GM12801 (cell line): ENCODE measurements around the gene FAM151B.

Source experiments
- TF ChIP-seq, protein P1 (sequence below): IDR thresholded peaks from one replicate; pipeline ENCODE4 v1.5.1; 2011; ENCODE audit warnings: control low read depth; ENCODE audit not compliant: insufficient read length; ENCODE audit errors: extremely low read depth

Gene FAM151B

GRCh38 chr5:80565330-80565729 lies 77.4 kb downstream of the FAM151B start:
- TF ChIP-seq, protein P1, sequence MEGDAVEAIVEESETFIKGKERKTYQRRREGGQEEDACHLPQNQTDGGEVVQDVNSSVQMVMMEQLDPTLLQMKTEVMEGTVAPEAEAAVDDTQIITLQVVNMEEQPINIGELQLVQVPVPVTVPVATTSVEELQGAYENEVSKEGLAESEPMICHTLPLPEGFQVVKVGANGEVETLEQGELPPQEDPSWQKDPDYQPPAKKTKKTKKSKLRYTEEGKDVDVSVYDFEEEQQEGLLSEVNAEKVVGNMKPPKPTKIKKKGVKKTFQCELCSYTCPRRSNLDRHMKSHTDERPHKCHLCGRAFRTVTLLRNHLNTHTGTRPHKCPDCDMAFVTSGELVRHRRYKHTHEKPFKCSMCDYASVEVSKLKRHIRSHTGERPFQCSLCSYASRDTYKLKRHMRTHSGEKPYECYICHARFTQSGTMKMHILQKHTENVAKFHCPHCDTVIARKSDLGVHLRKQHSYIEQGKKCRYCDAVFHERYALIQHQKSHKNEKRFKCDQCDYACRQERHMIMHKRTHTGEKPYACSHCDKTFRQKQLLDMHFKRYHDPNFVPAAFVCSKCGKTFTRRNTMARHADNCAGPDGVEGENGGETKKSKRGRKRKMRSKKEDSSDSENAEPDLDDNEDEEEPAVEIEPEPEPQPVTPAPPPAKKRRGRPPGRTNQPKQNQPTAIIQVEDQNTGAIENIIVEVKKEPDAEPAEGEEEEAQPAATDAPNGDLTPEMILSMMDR, result no peak

DNA sequence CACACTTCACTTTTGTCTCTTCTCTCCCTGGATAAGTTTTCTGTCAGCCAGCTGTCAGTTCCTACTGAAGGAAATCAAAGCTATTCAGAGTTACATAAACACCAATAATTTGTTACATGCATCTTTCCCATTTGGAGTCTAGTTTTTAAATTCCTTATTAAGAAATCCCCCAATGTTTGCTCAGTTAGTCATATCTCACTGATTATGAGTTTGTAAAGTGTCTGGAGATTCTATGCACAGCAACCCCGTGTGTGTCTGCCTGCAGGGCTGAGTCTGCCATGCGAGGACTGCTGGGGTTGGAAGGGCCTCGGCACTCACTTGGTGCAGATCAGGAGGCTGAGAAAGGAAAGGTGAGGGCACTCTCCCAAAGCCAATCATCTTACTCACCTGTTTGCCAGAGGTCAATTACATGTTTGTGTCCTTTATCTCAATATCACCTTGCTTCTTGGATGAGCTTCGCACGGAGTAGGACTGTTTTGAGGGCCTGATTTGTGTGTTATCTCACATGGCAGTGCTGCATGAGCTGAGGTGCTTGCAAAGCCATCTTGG lies 78.9 kb downstream of the FAM151B start:
- TF ChIP-seq, protein P1, result no peak

- TF ChIP-seq, protein P1, result no peak
Measured at GRCh38 chr5:80568251-80568650, 80.4 kb downstream of the FAM151B start.

DNA sequence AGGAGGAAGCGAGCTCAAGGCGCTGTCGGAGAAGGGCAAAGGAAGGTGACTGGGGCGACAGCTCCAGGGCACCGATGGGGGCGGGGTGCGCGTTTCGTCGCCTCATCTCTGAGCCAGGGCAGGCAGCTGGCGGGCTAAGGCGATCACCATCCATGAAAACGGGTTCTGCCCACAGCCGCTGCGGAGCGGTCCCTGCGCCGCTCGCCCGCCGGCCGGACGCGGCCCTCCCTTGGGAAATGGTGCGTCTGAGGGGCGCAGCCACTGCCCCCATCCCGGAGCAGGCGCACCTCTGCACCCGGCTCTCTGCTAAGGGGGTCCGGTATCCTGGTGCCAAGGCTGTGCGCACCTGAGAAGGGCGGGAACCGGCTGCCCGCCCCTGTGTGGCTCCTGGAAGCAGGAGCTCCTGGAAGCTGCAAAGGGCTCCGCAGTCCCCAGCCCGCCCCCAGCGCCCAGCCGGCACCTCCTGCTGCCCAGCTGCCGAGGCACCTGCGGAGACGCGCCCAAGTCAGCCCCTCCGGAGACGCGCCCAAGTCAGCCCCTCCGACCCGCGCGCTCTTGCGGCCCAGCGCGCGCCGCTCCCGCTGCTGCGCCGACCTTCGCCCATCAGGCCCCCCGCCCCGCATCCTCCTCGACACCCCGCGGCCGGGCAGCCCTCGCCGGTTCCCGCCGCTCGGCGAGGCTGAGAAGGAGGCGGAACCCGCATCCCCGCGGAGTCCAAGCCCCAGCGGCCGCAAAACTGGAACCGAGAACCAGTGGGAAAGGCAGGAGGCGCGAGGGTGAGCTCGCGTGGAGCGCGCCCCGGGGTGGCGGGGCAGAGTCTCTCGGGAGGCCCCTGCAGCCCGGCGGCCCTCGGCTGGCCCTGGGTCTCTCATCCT lies 81.4 kb downstream of the FAM151B start:
- TF ChIP-seq, protein P1, result no peak

DNA sequence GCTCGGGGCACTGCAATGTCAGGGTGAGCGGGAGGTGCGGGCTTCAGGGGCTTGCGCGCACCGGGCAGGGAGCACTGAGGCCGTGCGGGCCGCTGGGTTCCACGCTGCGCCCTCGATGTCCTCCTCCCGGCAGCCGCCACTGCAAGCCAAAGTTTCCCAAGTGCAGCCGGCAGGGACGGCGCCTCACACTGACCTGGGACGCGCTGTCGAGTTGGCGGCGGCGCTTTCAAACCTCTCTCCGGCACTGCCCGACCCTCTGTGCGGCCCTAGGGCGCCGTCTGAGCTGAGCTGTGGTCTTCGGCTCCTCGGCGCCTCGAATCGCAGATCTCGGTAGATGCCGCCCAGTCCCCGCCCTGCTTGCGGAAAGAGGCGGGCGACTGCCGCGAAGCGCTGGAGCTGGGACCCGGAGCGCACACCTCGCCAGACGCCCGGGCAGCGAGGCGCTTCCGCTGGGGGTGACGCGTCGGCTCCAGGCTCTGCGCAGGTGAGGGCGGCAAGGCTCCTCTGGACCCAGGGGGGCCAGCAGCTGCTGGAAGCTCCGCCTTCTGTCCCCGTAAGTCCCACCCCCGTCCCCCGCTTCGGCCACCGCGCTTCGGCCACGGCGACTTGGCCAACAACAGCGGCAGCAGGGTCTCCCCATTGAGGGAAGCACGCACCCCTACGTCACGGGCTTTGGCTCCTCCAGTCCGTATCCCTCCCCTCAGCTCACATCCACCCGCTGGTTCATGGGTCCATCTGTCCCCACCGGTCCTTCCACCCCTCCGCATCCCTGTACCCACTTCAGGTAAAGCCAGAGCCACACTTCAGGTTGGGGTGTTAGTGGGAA lies 82.3 kb downstream of the FAM151B start, which contains the start of gene ANKRD34B:
Gene ANKRD34B (minus strand): TSS at position 320 of the 826 bp plus-strand sequence. CDS start 10,261 bp downstream, outside the sequence.
- TF ChIP-seq, protein P1, result no peak

DNA sequence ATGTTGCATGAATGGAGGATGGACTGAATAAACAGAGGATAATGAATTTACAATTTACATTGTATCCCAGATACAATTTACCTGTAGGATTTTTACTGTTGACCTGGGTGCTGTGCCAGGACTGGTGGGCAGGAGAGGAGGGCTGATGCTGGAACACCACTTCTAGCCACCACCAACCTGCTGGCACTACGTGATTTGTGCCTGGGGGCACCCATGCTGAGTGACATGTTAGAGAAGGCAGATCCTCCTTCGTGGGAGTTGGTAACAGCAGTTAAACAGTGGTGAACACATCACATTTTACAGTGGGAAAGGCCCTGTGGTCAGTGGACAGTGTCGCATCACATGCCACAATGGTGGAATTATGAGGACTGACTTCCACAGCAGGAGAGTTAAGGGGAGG lies 85.2 kb downstream of the FAM151B start:
- TF ChIP-seq, protein P1, result no peak

DNA sequence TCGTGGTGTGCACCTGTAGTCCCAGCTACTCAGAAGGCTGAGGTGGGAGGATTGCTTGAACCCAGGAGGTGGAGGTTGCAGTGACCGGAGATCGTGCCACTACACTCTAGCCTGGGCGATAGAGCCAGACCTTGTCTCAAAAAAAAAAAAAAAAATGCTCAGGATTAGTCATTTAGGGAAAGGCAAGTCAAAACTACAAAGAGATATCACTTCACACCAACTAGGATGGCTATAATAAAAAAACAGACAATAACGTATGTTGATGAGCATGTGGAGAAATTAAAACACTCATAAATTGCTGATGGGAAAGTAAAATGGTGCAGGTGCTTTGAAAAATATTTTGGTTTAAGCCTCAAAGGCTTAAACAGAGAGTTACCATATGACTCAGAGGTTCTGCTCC lies 88.5 kb downstream of the FAM151B start:
- TF ChIP-seq, protein P1, result no peak
